ENCODE measurements around the gene F10.

GRCh38 chr13:113187263-113187669 lies 64.7 kb downstream of the F10 start:
- TF ChIP-seq, protein P1, sequence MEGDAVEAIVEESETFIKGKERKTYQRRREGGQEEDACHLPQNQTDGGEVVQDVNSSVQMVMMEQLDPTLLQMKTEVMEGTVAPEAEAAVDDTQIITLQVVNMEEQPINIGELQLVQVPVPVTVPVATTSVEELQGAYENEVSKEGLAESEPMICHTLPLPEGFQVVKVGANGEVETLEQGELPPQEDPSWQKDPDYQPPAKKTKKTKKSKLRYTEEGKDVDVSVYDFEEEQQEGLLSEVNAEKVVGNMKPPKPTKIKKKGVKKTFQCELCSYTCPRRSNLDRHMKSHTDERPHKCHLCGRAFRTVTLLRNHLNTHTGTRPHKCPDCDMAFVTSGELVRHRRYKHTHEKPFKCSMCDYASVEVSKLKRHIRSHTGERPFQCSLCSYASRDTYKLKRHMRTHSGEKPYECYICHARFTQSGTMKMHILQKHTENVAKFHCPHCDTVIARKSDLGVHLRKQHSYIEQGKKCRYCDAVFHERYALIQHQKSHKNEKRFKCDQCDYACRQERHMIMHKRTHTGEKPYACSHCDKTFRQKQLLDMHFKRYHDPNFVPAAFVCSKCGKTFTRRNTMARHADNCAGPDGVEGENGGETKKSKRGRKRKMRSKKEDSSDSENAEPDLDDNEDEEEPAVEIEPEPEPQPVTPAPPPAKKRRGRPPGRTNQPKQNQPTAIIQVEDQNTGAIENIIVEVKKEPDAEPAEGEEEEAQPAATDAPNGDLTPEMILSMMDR (CRISPR knock-in tag; IDR thresholded peaks at IDR 0.05): no peak
- no peak for TF ChIP-seq BHLHE40 (IDR thresholded peaks at IDR 0.05; ENCODE audit: low read length)
- TF ChIP-seq POLR2AphosphoS5 (IDR thresholded peaks at IDR 0.05; ENCODE audit: low read depth, low read length): no peak
- TF ChIP-seq, protein P2, sequence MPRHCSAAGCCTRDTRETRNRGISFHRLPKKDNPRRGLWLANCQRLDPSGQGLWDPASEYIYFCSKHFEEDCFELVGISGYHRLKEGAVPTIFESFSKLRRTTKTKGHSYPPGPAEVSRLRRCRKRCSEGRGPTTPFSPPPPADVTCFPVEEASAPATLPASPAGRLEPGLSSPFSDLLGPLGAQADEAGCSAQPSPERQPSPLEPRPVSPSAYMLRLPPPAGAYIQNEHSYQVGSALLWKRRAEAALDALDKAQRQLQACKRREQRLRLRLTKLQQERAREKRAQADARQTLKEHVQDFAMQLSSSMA (CRISPR knock-in tag; IDR thresholded peaks at IDR 0.05): no peak
- no peak for TF ChIP-seq ZNF18 (CRISPR knock-in tag; IDR thresholded peaks at IDR 0.05; ENCODE audit: insufficient replicate concordance)
- TF ChIP-seq RAD21 (CRISPR knock-in tag; IDR thresholded peaks at IDR 0.05): no peak
- TF ChIP-seq ZNF670 (CRISPR knock-in tag; IDR thresholded peaks at IDR 0.05; ENCODE audit: borderline replicate concordance): no peak
- no peak for TF ChIP-seq USF2 (IDR thresholded peaks at IDR 0.05; ENCODE audit: low read depth, low read length)
- TF ChIP-seq USF2 (CRISPR knock-in tag; IDR thresholded peaks at IDR 0.05; ENCODE audit: borderline replicate concordance): no peak
- no peak for TF ChIP-seq ARNT (IDR thresholded peaks at IDR 0.05)
- no peak for TF ChIP-seq ZNF138 (CRISPR knock-in tag; IDR thresholded peaks at IDR 0.05; ENCODE audit: low read depth)
- no peak for TF ChIP-seq MXI1 (IDR thresholded peaks at IDR 0.05; ENCODE audit: borderline replicate concordance, low read depth, low read length)
- no peak for TF ChIP-seq ZNF296 (CRISPR knock-in tag; conservative IDR thresholded peaks at IDR 0.05)
- no peak for TF ChIP-seq ZNF121 (CRISPR knock-in tag; IDR thresholded peaks at IDR 0.05)
- TF ChIP-seq MEIS1 (CRISPR knock-in tag; IDR thresholded peaks at IDR 0.05; ENCODE audit: borderline replicate concordance): no peak
